Retinal pigment epithelial cell (primary cell): ENCODE results near the gene DCLK1.
"Not testable (repeated sequence)": the region's sequence is repeated elsewhere in the genome, so short reads cannot be mapped to it uniquely, and the experiment has no call there.

Experiments used
- DNase-seq: peaks from one replicate; pipeline ENCODE4 v3.0.0-alpha.2; 2010; ENCODE audit warnings: low read depth
- H3K4me3 ChIP-seq: 2 replicates; pipeline ENCODE4 v1.5.1; 2011; ENCODE audit warnings: mild to moderate bottlenecking, low read length, control low read depth, moderate library complexity
- CTCF ChIP-seq: conservative IDR thresholded peaks from 2 replicates; pipeline ENCODE4 v1.5.1; 2011; ENCODE audit warnings: low read depth, low read length, control low read depth, inconsistent platforms

DCLK1 gene

GRCh38 chr13:35984287-35984686, 146.9 kb downstream of the DCLK1 start:
- no peak overlapping the region for H3K4me3 ChIP-seq
- peak; percentile 11 for TF ChIP-seq CTCF
- no peak for DNase-seq

- H3K4me3 ChIP-seq, DNase-seq: not testable (repeated sequence)
These were observed 147.5 kb downstream of the DCLK1 start for GRCh38 chr13:35983703-35984102.

- no peak for TF ChIP-seq CTCF
These were observed 148.0 kb downstream of the DCLK1 start for GRCh38 chr13:35983206-35983605.

GRCh38 chr13:35979361-35979951, 151.7 kb downstream of the DCLK1 start:
- TF ChIP-seq CTCF: no peak
- H3K4me3 ChIP-seq: no peak overlapping the region
- peak; percentile 77 for DNase-seq

More at GRCh38 chr13:35983206-35983605, 148.0 kb downstream of the DCLK1 start:
- no peak overlapping the region for H3K4me3 ChIP-seq
- DNase-seq: no peak

DNA sequence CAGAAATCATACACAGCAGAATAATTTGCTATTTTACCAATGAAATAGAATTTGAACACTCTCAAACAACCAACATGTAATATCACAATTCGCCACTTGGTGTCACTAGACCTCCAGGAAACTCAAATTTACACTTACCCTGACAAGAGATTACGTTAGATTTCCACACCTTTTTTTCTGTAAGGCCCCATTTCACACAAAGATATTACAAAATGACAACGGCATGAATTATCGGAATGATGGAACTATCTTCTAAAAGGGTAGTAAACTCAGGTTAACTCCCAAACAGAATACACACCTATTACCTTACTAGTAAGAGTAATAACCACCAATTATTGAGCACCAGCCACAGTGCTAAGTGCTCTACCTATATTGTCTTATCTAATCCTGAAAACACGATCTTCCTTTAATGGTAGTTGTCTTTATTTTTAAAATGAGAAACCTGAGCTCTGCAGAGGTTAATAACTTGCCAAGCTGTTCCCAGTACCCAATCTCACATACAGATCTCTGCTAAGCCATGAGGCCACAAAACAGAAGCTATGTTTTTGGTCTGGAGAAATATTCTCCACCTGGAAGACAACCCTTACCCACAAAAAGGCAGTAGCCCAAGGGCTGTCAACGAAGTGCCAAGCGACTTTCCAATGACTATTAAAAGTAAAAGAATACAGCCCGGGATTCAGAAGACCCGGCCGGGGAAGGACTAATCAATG, 152.4 kb downstream of the DCLK1 start:
- H3K4me3 ChIP-seq: no peak overlapping the region
- DNase-seq: peak; percentile 38
- peak; percentile 60 for TF ChIP-seq CTCF

DNA sequence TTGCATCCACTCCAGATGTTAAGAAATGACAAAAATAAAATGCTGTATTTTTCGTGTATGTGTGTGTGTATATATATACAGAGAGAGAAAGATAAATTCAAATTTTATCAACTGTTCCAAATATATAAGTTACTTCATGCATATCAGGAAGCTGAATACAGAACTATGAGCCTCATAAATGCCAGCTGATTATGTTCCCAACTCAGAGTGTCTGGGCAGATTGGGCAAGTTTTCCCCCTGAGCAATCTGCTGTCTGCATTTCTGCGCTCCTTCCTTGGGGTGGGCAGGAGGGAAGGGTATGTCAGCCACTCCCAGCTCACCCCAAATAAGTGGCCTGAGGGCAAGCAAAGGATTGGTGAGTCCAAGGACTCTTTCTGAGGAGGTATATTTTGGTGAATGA, 154.1 kb downstream of the DCLK1 start:
- H3K4me3 ChIP-seq: no peak overlapping the region
- TF ChIP-seq CTCF: no peak
- DNase-seq: no peak

DNA sequence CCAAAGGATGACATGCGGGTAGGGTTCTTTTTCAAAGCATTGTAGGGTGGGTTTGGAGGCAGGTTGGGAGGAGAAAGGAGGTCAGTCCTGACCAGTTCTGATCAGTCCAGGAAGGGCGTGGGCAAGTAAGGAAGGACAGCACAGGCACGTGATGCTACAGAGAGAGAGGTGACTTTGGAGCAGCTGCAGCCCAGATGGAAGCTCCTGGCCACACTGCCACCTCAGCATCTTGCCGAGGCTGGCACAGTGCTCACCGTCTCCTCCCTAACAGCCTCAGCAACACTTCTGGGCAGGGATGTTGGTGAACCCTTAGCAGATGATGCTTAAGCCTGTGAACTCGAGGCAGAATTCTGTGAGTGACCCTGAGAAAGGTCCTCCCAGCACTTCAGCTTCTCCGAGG, 155.1 kb downstream of the DCLK1 start:
- no peak for TF ChIP-seq CTCF
- no peak overlapping the region for H3K4me3 ChIP-seq
- DNase-seq: no peak

DNA sequence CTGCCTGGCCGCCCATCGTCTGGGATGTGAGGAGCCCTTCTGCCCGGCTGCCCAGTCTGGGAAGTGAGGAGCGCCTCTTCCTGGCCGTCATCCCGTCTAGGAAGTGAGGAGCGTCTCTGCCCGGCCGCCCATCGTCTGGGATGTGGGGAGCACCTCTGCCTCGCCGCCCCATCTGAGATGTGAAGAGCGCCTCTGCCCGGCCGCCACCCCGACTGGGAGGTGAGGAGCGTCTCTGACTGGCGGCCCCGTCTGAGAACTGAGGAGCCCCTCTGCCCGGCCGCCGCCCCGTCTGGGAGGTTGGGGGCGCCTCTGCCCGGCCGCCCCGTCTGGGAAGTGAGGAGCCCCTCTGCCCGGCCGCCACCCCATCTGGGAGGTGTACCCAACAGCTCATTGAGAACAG, 164.2 kb downstream of the DCLK1 start:
- not testable (repeated sequence) for H3K4me3 ChIP-seq, DNase-seq
